Measurements from ENCODE around the gene MVB12B. TPM values are rescaled to one million over a fixed set of nuclear protein-coding genes. Genes with fewer than 3 reads are reported as not detected.

Gene MVB12B
- total and polyA plus RNA-seq, 2 of the 8 experiments (the other 6 are each of a cell fraction or from before 2014, with no cell fraction given) = 2.6 to 5.0 TPM

- no peak overlapping the region for H2AFZ ChIP-seq (ENCODE audit: low read length)
- H3K79me1 ChIP-seq (ENCODE audit: low read depth, low read length) = no peaks in the 10 kb centered on the region
- no peaks in the 10 kb centered on the region for H3K23me2 ChIP-seq (ENCODE audit: low read depth, low read length)
- H3K4ac ChIP-seq (replicated peaks; ENCODE audit: insufficient read length, low read depth, low read length) = no peak overlapping the region
- H3K4me1 ChIP-seq (replicated peaks in 1 of 4; ENCODE audit: control insufficient read depth in 3 of 4, insufficient read depth in 4 of 4, low read length in 3 of 4) = no peaks in the 10 kb centered on the region
- H4K91ac ChIP-seq (replicated peaks; ENCODE audit: insufficient read length, low read length) = no peak overlapping the region
- H2BK20ac ChIP-seq (ENCODE audit: low read length) = no peak overlapping the region
- no peaks in the 10 kb centered on the region for H3K79me2 ChIP-seq (ENCODE audit: control insufficient read depth in 1 of 2, insufficient read depth in 2 of 2, low read length in 2 of 2)
- no peak overlapping the region for H2BK12ac ChIP-seq (ENCODE audit: low read depth, low read length)
- WGBS, 2 experiments (ENCODE audit: extremely low coverage in 1 of 2, insufficient coverage in 1 of 2, insufficient read length in 1 of 2, insufficient replicate concordance in 2 of 2, low coverage in 1 of 2, low lambda C conversion rate in 2 of 2, missing lambda C conversion rate in 1 of 2) = 83% methylated on average over 21 of the region's 21 CpGs; no CpG with 5 or more reads in 1 of the 2 experiments
- no peak overlapping the region for H3K4me2 ChIP-seq (ENCODE audit: insufficient read depth in 1 of 2, low read depth in 2 of 2, low read length in 2 of 2)
- no peak overlapping the region for H3K27ac ChIP-seq (ENCODE audit: low read depth, low read length)
- H2AK5ac ChIP-seq (ENCODE audit: low read depth, low read length) = no peak overlapping the region
- ChIA-PET CTCF (ENCODE audit: partially characterized antibody) (interaction anchor here (0.8 to 12.5 kb wide), 7 partner anchors 8 to 49 kb away, joined by 3 to 343 read pairs (median 5); no protein-coding TSS in a partner anchor), POLR2A (ENCODE audit: partially characterized antibody) (interaction anchor here (1.2 kb wide), 1 partner anchor 11 kb away, joined by 3 read pairs; no protein-coding TSS in a partner anchor)
- H2BK15ac ChIP-seq (ENCODE audit: low read length) = no peak overlapping the region
- H2BK120ac ChIP-seq (replicated peaks; ENCODE audit: low read depth, low read length) = no peak overlapping the region
- no peak overlapping the region for H4K8ac ChIP-seq (ENCODE audit: extremely low read depth, insufficient read depth, low read length)
- H3K23ac ChIP-seq (ENCODE audit: insufficient read length) = no peak overlapping the region
- no peaks in the 10 kb centered on the region for H3K27me3 ChIP-seq (replicated peaks in 1 of 4; ENCODE audit: control insufficient read depth in 3 of 4, extremely low read depth in 1 of 4, insufficient read depth in 3 of 4, low read length in 3 of 4)
- DNase-seq (ENCODE audit: low read depth in 1 of 2, low spot score in 2 of 2) = no peak
- H2BK5ac ChIP-seq (ENCODE audit: low read depth, low read length) = no peak overlapping the region
- no peak overlapping the region for H4K5ac ChIP-seq (ENCODE audit: insufficient read length, low read depth, low read length)
- H3K18ac ChIP-seq (ENCODE audit: extremely low read depth, low read length) = no peak overlapping the region; the same call in 1 of the 2 replicates
- H4K20me1 ChIP-seq (replicated peaks in 1 of 2; ENCODE audit: control insufficient read depth in 1 of 2, insufficient read depth in 2 of 2, low read length in 2 of 2) = no peaks in the 10 kb centered on the region
- H3K56ac ChIP-seq (replicated peaks; ENCODE audit: insufficient read length, low read depth, low read length) = no peak overlapping the region
- H3K9ac ChIP-seq (replicated peaks in 1 of 4; ENCODE audit: extremely low read depth in 1 of 4, low read depth in 3 of 4, low read length in 3 of 4) = no peak overlapping the region
- H3K36me3 ChIP-seq (ENCODE audit: control insufficient read depth in 2 of 4, insufficient read depth in 4 of 4, low read length in 3 of 4) = no peaks in the 10 kb centered on the region
- peaks cover 0 to 3% of the 10 kb centered on the region in 2 experiments; a peak in 1 of 4 replicates for H3K9me3 ChIP-seq (ENCODE audit: insufficient read depth in 2 of 2, low read depth in 1 of 2, low read length in 1 of 2)
- FAIRE-seq = no peak
- no peak overlapping the region for H3K14ac ChIP-seq (ENCODE audit: insufficient read length)
- no peak overlapping the region for H3K4me3 ChIP-seq (ENCODE audit: extremely low read depth in 1 of 4, insufficient read depth in 2 of 4, low read depth in 3 of 4, low read length in 4 of 4)
- TF ChIP-seq RFX5 (IDR thresholded peaks at IDR 0.05; ENCODE audit: borderline replicate concordance, low read depth, low read length) (no peak), ATF3 (IDR thresholded peaks at IDR 0.05; ENCODE audit: insufficient read depth, low read depth, low read length) (no peak), CBX8 (IDR thresholded peaks at IDR 0.05; ENCODE audit: borderline replicate concordance, low read depth, low read length) (no peak), RAD21 (IDR thresholded peaks at IDR 0.05 in 1 of 2, conservative IDR thresholded peaks at IDR 0.05 in 1 of 2; ENCODE audit: low read depth in 2 of 2, low read length in 2 of 2) (no peak), NANOG (IDR thresholded peaks at IDR 0.05; ENCODE audit: insufficient read depth, low read depth, low read length, poor library complexity, severe bottlenecking) (no peak), GTF2F1 (IDR thresholded peaks at IDR 0.05; ENCODE audit: borderline replicate concordance, low read depth, low read length) (no peak), TCF12 (IDR thresholded peaks at IDR 0.05; ENCODE audit: low read depth, low read length) (no peak), CEBPB (IDR thresholded peaks at IDR 0.05; ENCODE audit: low read depth, low read length) (no peak)
- TF ChIP-seq, protein P1, sequence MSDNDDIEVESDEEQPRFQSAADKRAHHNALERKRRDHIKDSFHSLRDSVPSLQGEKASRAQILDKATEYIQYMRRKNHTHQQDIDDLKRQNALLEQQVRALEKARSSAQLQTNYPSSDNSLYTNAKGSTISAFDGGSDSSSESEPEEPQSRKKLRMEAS (IDR thresholded peaks at IDR 0.05) = no peak
Measured at GRCh38 chr9:126549246-126550006, 222.8 kb downstream of the MVB12B start.
